Mucosa of descending colon (tissue), 3 donors: ENCODE data around the gene STEAP1B. TPM values are rescaled to one million over a fixed set of nuclear protein-coding genes. Genes with fewer than 3 reads are reported as not detected.

Source experiments
- ATAC-seq: fragments of 200-7000 bp; cut with Tn5 transposase; one replicate; pipeline ENCODE4 v1.9.1; 2020; ENCODE audit warnings: mild to moderate bottlenecking, moderate library complexity
- DNase-seq, 3 donors: peaks; one replicate each; pipeline ENCODE4 v3.0.0-alpha.2; 2020
- H3K36me3 ChIP-seq: fragments of 200-600 bp; one replicate; pipeline ENCODE4 v1.8.0; 2021; ENCODE audit warnings: low read depth, mild to moderate bottlenecking
- H3K4me1 ChIP-seq: fragments of 200-600 bp; one replicate; pipeline ENCODE4 v1.8.0; 2021; ENCODE audit warnings: low read depth, mild to moderate bottlenecking
- H3K4me3 ChIP-seq: fragments of 200-600 bp; one replicate; pipeline ENCODE4 v1.8.0; 2021; ENCODE audit warnings: mild to moderate bottlenecking
- H3K9me3 ChIP-seq: fragments of 200-600 bp; one replicate; pipeline ENCODE4 v1.8.0; 2021; ENCODE audit warnings: mild to moderate bottlenecking
- CTCF ChIP-seq: fragments of 200-600 bp; IDR thresholded peaks from one replicate; pipeline ENCODE4 v1.8.0; 2022; ENCODE audit warnings: antibody characterized with exemption, mild to moderate bottlenecking
- intact Hi-C, 2 donors: fragments of 100-400 bp; cut with DNase I in 1 of 2; cut with micrococcal nuclease in 1 of 2; formaldehyde crosslinking; loops; one replicate each; pipeline versions ENCODE4 v1.11.0 to v1.11.1; 2022; cut with DNase I, micrococcal nuclease
- total RNA-seq, 3 donors: library from RNA; stranded (reverse); fragmentation: NEBNext Ultra II Directional in 2 of 3; extraction: Animal tissue kit (Norgen Biotek cat#: 25700) in 2 of 3; gene quantifications; one replicate each; pipeline versions ENCODE4 v1.2.1 to v1.2.4, GENCODE V29; 2021 to 2023
- donor health status: DM: no; HTN: no; CAD: no; lungs with moderate emphysema.
- donor health status: DM: no; HTN: no; CAD: no.
- donor health status: DM: no; HTN: yes; CAD: no.

The STEAP1B gene
- total RNA-seq, 3 donors from 2014 or later, result 0.77 to 1.0 TPM; not detected in 1

DNA sequence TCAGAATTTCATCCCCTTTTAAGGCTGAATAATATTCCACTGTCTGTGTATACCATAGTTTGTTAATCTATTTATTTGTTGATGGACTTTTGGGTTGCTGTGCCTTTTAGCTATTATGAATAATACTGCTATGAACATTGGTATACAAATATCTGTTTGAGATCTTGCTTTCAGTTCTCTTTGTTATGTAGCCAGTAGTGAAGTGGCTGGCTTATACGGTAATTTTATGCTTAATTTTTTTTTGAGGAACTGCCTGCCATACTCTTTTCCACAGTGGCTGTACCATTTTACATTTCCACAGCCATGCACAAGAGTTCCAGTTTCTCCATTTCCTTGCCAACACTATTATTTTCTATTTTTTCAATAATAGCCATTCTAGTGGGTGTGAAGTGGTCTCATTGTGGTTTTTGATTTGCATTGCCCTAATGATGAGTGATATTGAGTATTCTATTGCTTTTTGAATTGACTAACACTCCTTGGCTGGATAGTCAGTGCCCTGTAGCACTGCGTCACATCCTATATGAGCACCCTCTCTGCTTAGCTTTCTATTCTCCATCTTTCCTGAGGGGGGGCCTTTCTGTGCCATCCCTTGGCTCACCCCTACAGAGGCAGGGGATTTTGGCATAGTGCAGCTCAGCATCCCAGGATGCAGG is 113.7 kb downstream of the STEAP1B start:
- intact Hi-C loops, result no loop called here
- no peaks in the 10 kb centered on the region for H3K4me1 ChIP-seq
- H3K9me3 ChIP-seq, result no peaks in the 10 kb centered on the region
- no peaks in the 10 kb centered on the region for H3K36me3 ChIP-seq
- no peak for ATAC-seq
- no peak overlapping the region for H3K4me3 ChIP-seq
- TF ChIP-seq CTCF, result no peak
- DNase-seq, result no peak

DNA sequence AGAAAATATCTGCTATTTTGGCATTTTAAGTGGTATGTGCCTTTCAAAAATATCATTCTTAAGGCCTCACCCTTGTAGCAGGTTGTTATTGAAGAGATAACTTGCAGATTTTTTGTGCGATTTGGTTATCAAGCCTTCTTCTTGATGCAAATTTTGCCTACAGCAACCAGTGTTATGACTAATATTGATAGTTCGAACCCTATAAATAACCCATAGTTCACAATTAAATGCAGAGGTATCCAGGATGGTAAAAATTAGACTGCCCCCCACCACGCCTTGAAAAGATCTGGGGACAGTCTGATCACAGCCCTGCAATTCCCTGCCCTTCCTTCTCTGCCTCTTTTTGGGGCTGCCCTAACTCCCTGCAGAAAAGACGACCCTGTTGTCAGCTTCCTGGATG is 114.7 kb downstream of the STEAP1B start:
- intact Hi-C loops, result no loop called here
- Histone ChIP-seq H3K36me3 (no peaks in the 10 kb centered on the region), H3K4me1 (no peaks in the 10 kb centered on the region), H3K4me3 (no peak overlapping the region), H3K9me3 (no peaks in the 10 kb centered on the region)
- TF ChIP-seq CTCF, result no peak
- DNase-seq, result no peak
- ATAC-seq, result no peak

GRCh38 chr7:22380333-22380732 is 119.7 kb downstream of the STEAP1B start:
- Histone ChIP-seq H3K4me3 (no peak overlapping the region), H3K4me1 (no peaks in the 10 kb centered on the region), H3K36me3 (no peaks in the 10 kb centered on the region), H3K9me3 (no peaks in the 10 kb centered on the region)
- no peak for TF ChIP-seq CTCF
- DNase-seq (no peak), ATAC-seq (no peak)
- intact Hi-C loops, result no loop called here

DNA sequence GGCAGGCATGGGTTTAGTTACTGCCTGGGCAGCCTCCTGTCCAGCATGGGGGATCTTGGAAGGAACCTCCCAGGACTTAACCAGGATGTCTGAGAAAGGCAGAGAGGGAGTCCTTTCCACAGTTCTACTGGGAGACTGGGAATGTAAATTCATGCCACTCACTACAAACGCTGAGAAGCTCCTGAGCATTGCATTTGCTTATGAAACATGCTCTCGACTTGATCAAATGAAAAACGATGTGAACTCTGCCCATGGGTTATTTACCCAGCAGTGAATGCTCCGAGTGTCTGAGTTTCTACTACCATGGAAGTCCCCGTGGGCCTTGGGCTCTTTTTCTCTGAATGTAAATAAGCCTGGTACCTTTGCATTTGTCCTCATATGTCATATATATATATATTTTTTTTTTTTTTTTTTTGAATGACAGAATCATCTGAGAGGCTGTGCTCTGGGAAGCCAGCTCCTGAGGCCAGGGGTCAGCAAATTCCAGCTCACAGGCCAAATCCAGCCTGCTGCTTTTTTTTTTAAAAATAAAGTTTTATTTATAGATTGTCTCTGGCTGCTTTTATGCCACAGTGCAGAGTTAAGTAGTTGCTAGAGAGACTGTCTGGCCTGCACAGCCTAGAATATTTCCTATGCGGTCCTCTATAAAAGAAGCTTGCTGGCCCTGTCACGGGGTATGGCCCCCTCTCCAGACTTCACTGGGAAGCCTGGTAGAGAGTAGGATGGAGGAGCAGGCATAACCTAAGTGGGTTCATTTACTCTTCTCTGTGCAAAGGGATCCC is 121.6 kb downstream of the STEAP1B start:
- TF ChIP-seq CTCF, result no peak
- Histone ChIP-seq H3K9me3 (no peaks in the 10 kb centered on the region), H3K36me3 (no peaks in the 10 kb centered on the region), H3K4me3 (no peak overlapping the region), H3K4me1 (no peaks in the 10 kb centered on the region)
- no peak for DNase-seq
- peak; percentile 51 for ATAC-seq
- intact Hi-C loops, result no loop called here

DNA sequence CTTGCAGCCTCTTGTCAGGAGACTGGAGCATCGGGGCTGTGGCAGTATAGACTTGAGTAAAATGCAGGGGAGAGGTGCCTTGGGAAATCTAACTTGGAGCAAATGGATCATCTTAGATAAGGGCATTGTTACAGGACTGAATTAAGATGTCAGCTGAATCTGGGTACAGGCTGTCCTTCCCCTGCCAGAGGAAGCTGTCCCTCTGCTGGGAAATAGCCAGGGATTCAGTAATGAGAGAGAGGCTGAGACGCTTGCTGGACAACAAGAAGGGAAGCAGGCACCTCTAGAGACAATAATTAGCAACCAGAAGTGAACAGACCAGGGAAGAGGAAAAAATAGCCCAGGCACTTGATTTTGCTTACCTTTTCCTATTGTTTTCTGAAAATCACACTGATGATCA is 122.3 kb downstream of the STEAP1B start:
- H3K36me3 ChIP-seq, result no peaks in the 10 kb centered on the region
- no peaks in the 10 kb centered on the region for H3K4me1 ChIP-seq
- no peak overlapping the region for H3K4me3 ChIP-seq
- ATAC-seq (no peak), DNase-seq (no peak)
- no peaks in the 10 kb centered on the region for H3K9me3 ChIP-seq
- intact Hi-C loops, result no loop called here
- TF ChIP-seq CTCF, result no peak
